Gastroesophageal sphincter (tissue), 4 donors: ENCODE results near the gene BGN. TPM values are rescaled to one million over a fixed set of nuclear protein-coding genes. Genes with fewer than 3 reads are reported as not detected.

ENCODE experiments used
- ATAC-seq: fragments of 150-250 bp; one replicate; pipeline ENCODE4 v1.9.1; 2016; ENCODE audit warnings: mild to moderate bottlenecking, moderate library complexity
- H3K27ac ChIP-seq, 4 donors: fragments of 200-600 bp; sonication (generic) in 3 of 4; 1 replicate in 3 of 4; 2 replicates in 1 of 4; pipeline ENCODE4 v1.5.1; 2016 to 2019
- H3K27me3 ChIP-seq: fragments of 200-600 bp; sonication (generic); one replicate; pipeline ENCODE4 v1.5.1; 2019
- H3K36me3 ChIP-seq, 2 donors: fragments of 200-600 bp; sonication (generic); one replicate each; pipeline ENCODE4 v1.5.1; 2019; ENCODE audit warnings: control low read depth in 1 of 2
- H3K4me1 ChIP-seq, 3 donors: fragments of 200-600 bp; sonication (generic); 1 replicate in 2 of 3; 2 replicates in 1 of 3; pipeline ENCODE4 v1.5.1; 2016 to 2019; ENCODE audit warnings: control low read depth in 2 of 3
- H3K4me3 ChIP-seq, 2 donors: fragments of 200-600 bp; sonication (generic); one replicate each; pipeline ENCODE4 v1.5.1; 2019; ENCODE audit warnings: mild to moderate bottlenecking in 1 of 2, moderate library complexity in 1 of 2
- H3K9me3 ChIP-seq, 3 donors: fragments of 200-600 bp; sonication (generic); one replicate each; pipeline ENCODE4 v1.5.1; 2017 to 2019; ENCODE audit warnings: control low read depth in 2 of 3
- CTCF ChIP-seq, 4 experiments: fragments of 200-600 bp in 2 of 4; fragments of 450-650 bp in 2 of 4; sonication (generic) in 1 of 4; IDR thresholded peaks; one replicate each; pipeline ENCODE4 v1.5.1; 2017 to 2019; ENCODE audit warnings: antibody characterized with exemption in 4 of 4, mild to moderate bottlenecking in 2 of 4, moderate library complexity in 2 of 4
- EP300 ChIP-seq: sonication (generic); formaldehyde crosslinking; IDR thresholded peaks from one replicate; pipeline ENCODE4 v1.6.1; 2017; ENCODE audit warnings: antibody characterized with exemption, mild to moderate bottlenecking
- POLR2A ChIP-seq, 2 donors: fragments of 450-650 bp; IDR thresholded peaks; one replicate each; pipeline ENCODE4 v1.6.1; 2017; ENCODE audit warnings: antibody characterized with exemption in 2 of 2, mild to moderate bottlenecking in 2 of 2, moderate library complexity in 1 of 2
- POLR2AphosphoS5 ChIP-seq: sonication (generic); formaldehyde crosslinking; IDR thresholded peaks from one replicate; pipeline ENCODE4 v1.6.1; 2017; ENCODE audit warnings: antibody characterized with exemption
- WGBS, 2 donors: methylation state at CpG; one replicate each; pipeline ENCODE4 v1.1.5; 2018; ENCODE audit warnings: low coverage in 1 of 2; 5-methylcytosine and 5-hydroxymethylcytosine counted together
- total RNA-seq, 4 donors: library from RNA; depleted of rRNA; stranded (reverse); fragments of >200 nt; gene quantifications; one replicate each; pipeline ENCODE4 v1.1.0, GENCODE V29; 2016

Gene BGN
- total RNA-seq, 4 donors from 2014 or later: 10.4 to 49.4 (median 16.5) TPM

GRCh38 chrX:153500676-153501280 is 6.0 kb downstream of the BGN start:
- no peak for ATAC-seq

GRCh38 chrX:153501530-153501929 is 6.8 kb downstream of the BGN start:
- no peaks in the 10 kb centered on the region for H3K36me3 ChIP-seq
- no peaks in the 10 kb centered on the region for H3K27me3 ChIP-seq
- ATAC-seq: no peak
- TF ChIP-seq CTCF (IDR thresholded peaks at IDR 0.05): no peak
- no peak for TF ChIP-seq POLR2A (IDR thresholded peaks at IDR 0.05)
- no peak for TF ChIP-seq EP300
- TF ChIP-seq POLR2AphosphoS5: no peak
- H3K4me3 ChIP-seq: no peak overlapping the region
- H3K27ac ChIP-seq: no peak overlapping the region
- peaks cover 0 to 16% (median 0%) of the 10 kb centered on the region in 3 donors for H3K4me1 ChIP-seq
- no CpG with 5 or more reads among the region's 8 CpGs for WGBS, 2 donors
- no peaks in the 10 kb centered on the region for H3K9me3 ChIP-seq

More at GRCh38 chrX:153500676-153501280, 6.0 kb downstream of the BGN start:
- Histone ChIP-seq H3K36me3 (no peaks in the 10 kb centered on the region), H3K27me3 (peaks cover 1% of the 10 kb centered on the region), H3K9me3 (no peaks in the 10 kb centered on the region), H3K4me1 (peaks cover 0 to 18% (median 0%) of the 10 kb centered on the region in 3 donors), H3K4me3 (no peak overlapping the region), H3K27ac (no peak overlapping the region)
- 78 to 80% methylated on average over 1 to 8 of the region's 9 CpGs for WGBS, 2 donors
- TF ChIP-seq EP300 (no peak), CTCF (IDR thresholded peaks at IDR 0.05) (no peak), POLR2A (IDR thresholded peaks at IDR 0.05) (no peak), POLR2AphosphoS5 (no peak)

GRCh38 chrX:153502131-153502530 is 7.4 kb downstream of the BGN start:
- ATAC-seq: no peak
- H3K4me1 ChIP-seq: peaks cover 0 to 17% (median 0%) of the 10 kb centered on the region in 3 donors
- no peaks in the 10 kb centered on the region for H3K27me3 ChIP-seq
- no peak overlapping the region for H3K27ac ChIP-seq
- TF ChIP-seq POLR2A (IDR thresholded peaks at IDR 0.05) (no peak), EP300 (no peak), POLR2AphosphoS5 (no peak), CTCF (IDR thresholded peaks at IDR 0.05) (no peak)
- H3K36me3 ChIP-seq: no peaks in the 10 kb centered on the region
- no CpG with 5 or more reads among the region's 10 CpGs for WGBS, 2 donors
- no peaks in the 10 kb centered on the region for H3K9me3 ChIP-seq
- no peak overlapping the region for H3K4me3 ChIP-seq

GRCh38 chrX:153502796-153503195 is 8.0 kb downstream of the BGN start:
- WGBS, 2 donors: no CpG with 5 or more reads among the region's 14 CpGs
- Histone ChIP-seq H3K9me3 (no peaks in the 10 kb centered on the region), H3K4me1 (peaks cover 0 to 23% (median 0%) of the 10 kb centered on the region in 3 donors), H3K36me3 (no peaks in the 10 kb centered on the region), H3K27me3 (no peaks in the 10 kb centered on the region), H3K27ac (no peak overlapping the region), H3K4me3 (no peak overlapping the region)
- no peak for ATAC-seq
- TF ChIP-seq EP300 (no peak), POLR2AphosphoS5 (no peak), CTCF (IDR thresholded peaks at IDR 0.05) (no peak), POLR2A (IDR thresholded peaks at IDR 0.05) (no peak)

GRCh38 chrX:153504445-153505016 is 9.8 kb downstream of the BGN start:
- no peaks in the 10 kb centered on the region for H3K9me3 ChIP-seq
- no peak overlapping the region for H3K27ac ChIP-seq
- H3K27me3 ChIP-seq: no peaks in the 10 kb centered on the region
- no peak overlapping the region for H3K4me3 ChIP-seq
- TF ChIP-seq POLR2A (IDR thresholded peaks at IDR 0.05): no peak
- 86% methylated on average over 5 of the region's 26 CpGs; no CpG with 5 or more reads in 1 of the 2 donors for WGBS, 2 donors
- H3K4me1 ChIP-seq: peaks cover 0 to 21% (median 0%) of the 10 kb centered on the region in 3 donors
- ATAC-seq: no peak
- no peaks in the 10 kb centered on the region for H3K36me3 ChIP-seq
